ENCODE data around the gene RRP8. TPM values are rescaled to one million over a fixed set of nuclear protein-coding genes. Genes with fewer than 3 reads are reported as not detected.

Gene RRP8
- total RNA-seq, 1 experiment from 2014 or later: 16.0 TPM

GRCh38 chr11:6646071-6646470 lies 42.7 kb upstream of the RRP8 start:
- Histone ChIP-seq H2BK20ac (ENCODE audit: low read depth, low read length, poor library complexity, severe bottlenecking) (no peak overlapping the region), H3K4me1 (ENCODE audit: insufficient read depth, low read length) (peaks cover 2% of the 10 kb centered on the region; the same call in 1 of the 2 replicates), H3K23ac (ENCODE audit: insufficient read length, low read depth, low read length) (no peak overlapping the region), H4K91ac (ENCODE audit: insufficient read length, low read depth, low read length) (no peak overlapping the region), H3T11ph (ENCODE audit: low read length) (no peak overlapping the region), H4K20me1 (ENCODE audit: control insufficient read depth, insufficient read depth, insufficient read length) (no peaks in the 10 kb centered on the region), H3K79me2 (ENCODE audit: insufficient read depth, low read length) (no peaks in the 10 kb centered on the region), H2AK5ac (ENCODE audit: insufficient read length, low read length) (no peak overlapping the region), H3K27ac (ENCODE audit: insufficient read length, low read depth, low read length) (no peak overlapping the region), H3K4me2 (ENCODE audit: insufficient read depth, insufficient read length, low read length) (no peak overlapping the region), H4K5ac (ENCODE audit: insufficient read length, low read depth, low read length) (no peak overlapping the region), H3K4ac (ENCODE audit: low read depth, low read length) (no peak overlapping the region), H3K79me1 (ENCODE audit: insufficient read depth, low read depth, low read length, poor library complexity, severe bottlenecking) (no peaks in the 10 kb centered on the region), H2BK15ac (ENCODE audit: low read depth, low read length) (no peak overlapping the region), H3K56ac (ENCODE audit: insufficient read length, low read depth, low read length) (no peak overlapping the region), H2BK5ac (ENCODE audit: insufficient read length, low read length) (no peak overlapping the region), H2AFZ (ENCODE audit: low read length) (no peak overlapping the region), H3K9ac (ENCODE audit: extremely low read depth, insufficient read length, low read length) (no peak overlapping the region), H3K14ac (ENCODE audit: insufficient read depth, low read length) (no peak overlapping the region), H3K18ac (ENCODE audit: insufficient read length, low read depth, low read length) (no peak overlapping the region), H2BK12ac (ENCODE audit: insufficient read length, low read depth, low read length) (no peak overlapping the region), H3K27me3 (ENCODE audit: insufficient read depth, low read length) (no peaks in the 10 kb centered on the region), H3K9me3 (ENCODE audit: control insufficient read depth, low read depth, low read length) (no peaks in the 10 kb centered on the region), H3K23me2 (ENCODE audit: insufficient read length, low read depth, low read length, poor library complexity, severe bottlenecking) (no peaks in the 10 kb centered on the region), H4K8ac (replicated peaks; ENCODE audit: insufficient read length, low read depth, low read length) (no peak overlapping the region), H2BK120ac (ENCODE audit: low read depth, low read length, poor library complexity, severe bottlenecking) (no peak overlapping the region)
- no peak for DNase-seq
- Mint-ChIP-seq H3K4me3 (no peak overlapping the region), H3K27me3 (ENCODE audit: low read depth) (0 out of 2 replicates have a peak, but pooled peaks cover 2% of the 10 kb centered on the region), H3K9me3 (no peaks in the 10 kb centered on the region), H3K36me3 (ENCODE audit: insufficient read depth in 1 of 3, low read depth in 3 of 3) (no peaks in the 10 kb centered on the region), H3K27ac (no peak overlapping the region), H3K4me1 (no peaks in the 10 kb centered on the region)
- TF ChIP-seq, protein P1, sequence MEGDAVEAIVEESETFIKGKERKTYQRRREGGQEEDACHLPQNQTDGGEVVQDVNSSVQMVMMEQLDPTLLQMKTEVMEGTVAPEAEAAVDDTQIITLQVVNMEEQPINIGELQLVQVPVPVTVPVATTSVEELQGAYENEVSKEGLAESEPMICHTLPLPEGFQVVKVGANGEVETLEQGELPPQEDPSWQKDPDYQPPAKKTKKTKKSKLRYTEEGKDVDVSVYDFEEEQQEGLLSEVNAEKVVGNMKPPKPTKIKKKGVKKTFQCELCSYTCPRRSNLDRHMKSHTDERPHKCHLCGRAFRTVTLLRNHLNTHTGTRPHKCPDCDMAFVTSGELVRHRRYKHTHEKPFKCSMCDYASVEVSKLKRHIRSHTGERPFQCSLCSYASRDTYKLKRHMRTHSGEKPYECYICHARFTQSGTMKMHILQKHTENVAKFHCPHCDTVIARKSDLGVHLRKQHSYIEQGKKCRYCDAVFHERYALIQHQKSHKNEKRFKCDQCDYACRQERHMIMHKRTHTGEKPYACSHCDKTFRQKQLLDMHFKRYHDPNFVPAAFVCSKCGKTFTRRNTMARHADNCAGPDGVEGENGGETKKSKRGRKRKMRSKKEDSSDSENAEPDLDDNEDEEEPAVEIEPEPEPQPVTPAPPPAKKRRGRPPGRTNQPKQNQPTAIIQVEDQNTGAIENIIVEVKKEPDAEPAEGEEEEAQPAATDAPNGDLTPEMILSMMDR (conservative IDR thresholded peaks at IDR 0.05): no peak
- no CpG with 5 or more reads among the region's 12 CpGs for WGBS (ENCODE audit: extremely low coverage, insufficient read length, low lambda C conversion rate)
